DOHH2 (cell line): ENCODE data around the gene ZFPM1.

Source experiments
- H3F3A ChIP-seq: fragments of 200-600 bp; sonication (generic), shearing (Covaris generic); 2 replicates; pipeline ENCODE4 v1.6.0; 2016; ENCODE audit warnings: antibody characterized with exemption, mild to moderate bottlenecking; ENCODE audit not compliant: control insufficient read depth, insufficient read depth
- H3K27ac ChIP-seq: fragments of 200-600 bp; sonication (generic); 2 replicates; pipeline ENCODE4 v1.5.1; 2014; ENCODE audit warnings: low read depth, mild to moderate bottlenecking, low read length, moderate library complexity
- H3K27me3 ChIP-seq: fragments of 200-600 bp; sonication (generic); 2 replicates; pipeline ENCODE4 v1.6.1; 2014; ENCODE audit warnings: mild to moderate bottlenecking, low read length, mixed read lengths; ENCODE audit not compliant: control insufficient read depth
- H3K36me3 ChIP-seq: fragments of 200-600 bp; sonication (generic); 2 replicates; pipeline ENCODE4 v1.6.1; 2014; ENCODE audit warnings: mild to moderate bottlenecking, low read length, moderate library complexity, mixed read lengths; ENCODE audit not compliant: control insufficient read depth
- H3K4me1 ChIP-seq: fragments of 200-600 bp; sonication (generic); 2 replicates; pipeline ENCODE4 v1.6.1; 2014; ENCODE audit warnings: mild to moderate bottlenecking, low read length, mixed read lengths; ENCODE audit not compliant: control insufficient read depth
- H3K4me2 ChIP-seq: fragments of 200-600 bp; sonication (generic); 2 replicates; pipeline ENCODE4 v1.6.0; 2014; ENCODE audit warnings: mild to moderate bottlenecking, low read length, moderate library complexity
- H3K4me3 ChIP-seq: fragments of 200-600 bp; sonication (generic); 2 replicates; pipeline ENCODE4 v1.5.1; 2014; ENCODE audit warnings: mild to moderate bottlenecking, low read length, mixed read lengths
- H3K79me2 ChIP-seq: fragments of 200-600 bp; sonication (generic); 2 replicates; pipeline ENCODE4 v1.6.1; 2014; ENCODE audit warnings: mild to moderate bottlenecking, low read length, mixed read lengths; ENCODE audit not compliant: control insufficient read depth
- H3K9me2 ChIP-seq: fragments of 200-600 bp; sonication (generic); replicated peaks from 2 replicates; pipeline ENCODE4 v1.6.1; 2014; ENCODE audit warnings: mild to moderate bottlenecking, low read length, mixed read lengths; ENCODE audit not compliant: control insufficient read depth
- H3K9me3 ChIP-seq: fragments of 200-600 bp; sonication (generic); 2 replicates; pipeline ENCODE4 v1.6.1; 2014; ENCODE audit warnings: antibody characterized with exemption, low read length, mixed read lengths; ENCODE audit not compliant: control insufficient read depth, insufficient read depth
- H4K20me1 ChIP-seq: fragments of 200-600 bp; sonication (generic); 2 replicates; pipeline ENCODE4 v1.6.0; 2014; ENCODE audit warnings: low read depth, mild to moderate bottlenecking, antibody characterized with exemption, low read length, moderate library complexity; ENCODE audit not compliant: control insufficient read depth, insufficient read depth
- CTCF ChIP-seq: fragments of 200-600 bp; sonication (generic); IDR thresholded peaks from one replicate; pipeline ENCODE4 v1.5.1; 2014; ENCODE audit warnings: antibody characterized with exemption, mild to moderate bottlenecking, low read depth, low read length; ENCODE audit not compliant: poor library complexity, severe bottlenecking
- EZH2phosphoT487 ChIP-seq: fragments of 200-600 bp; sonication (generic); IDR thresholded peaks from 2 replicates; pipeline ENCODE4 v1.6.1; 2017; ENCODE audit warnings: borderline replicate concordance, mild to moderate bottlenecking, antibody characterized with exemption, low read length, moderate library complexity, mixed read lengths

Gene ZFPM1

GRCh38 chr16:88419790-88420189 lies 33.3 kb upstream of the ZFPM1 start:
- H3K4me3 ChIP-seq: no peak overlapping the region
- no peak overlapping the region for H3K27ac ChIP-seq
- no peaks in the 10 kb centered on the region for H3K79me2 ChIP-seq
- no peak for TF ChIP-seq EZH2phosphoT487
- no peak for TF ChIP-seq CTCF
- no peaks in the 10 kb centered on the region for H3K9me2 ChIP-seq
- no peaks in the 10 kb centered on the region for H3K9me3 ChIP-seq
- no peaks in the 10 kb centered on the region for H3K27me3 ChIP-seq
- H4K20me1 ChIP-seq: no peaks in the 10 kb centered on the region
- no peak overlapping the region for H3K4me2 ChIP-seq
- no peaks in the 10 kb centered on the region for H3K36me3 ChIP-seq
- no peaks in the 10 kb centered on the region for H3F3A ChIP-seq
- no peaks in the 10 kb centered on the region for H3K4me1 ChIP-seq

GRCh38 chr16:88420496-88420895 lies 32.6 kb upstream of the ZFPM1 start:
- Histone ChIP-seq H4K20me1 (no peaks in the 10 kb centered on the region), H3K27ac (no peak overlapping the region), H3K4me1 (no peaks in the 10 kb centered on the region), H3K36me3 (no peaks in the 10 kb centered on the region), H3K9me2 (no peaks in the 10 kb centered on the region), H3K27me3 (no peaks in the 10 kb centered on the region), H3K4me3 (no peak overlapping the region), H3F3A (no peaks in the 10 kb centered on the region), H3K79me2 (no peaks in the 10 kb centered on the region), H3K4me2 (no peak overlapping the region), H3K9me3 (no peaks in the 10 kb centered on the region)
- no peak for TF ChIP-seq EZH2phosphoT487
- no peak for TF ChIP-seq CTCF

GRCh38 chr16:88421301-88421700 lies 31.8 kb upstream of the ZFPM1 start:
- Histone ChIP-seq H3K4me1 (no peaks in the 10 kb centered on the region), H3K9me2 (no peaks in the 10 kb centered on the region), H4K20me1 (no peaks in the 10 kb centered on the region), H3F3A (no peaks in the 10 kb centered on the region), H3K27ac (no peak overlapping the region), H3K4me3 (no peak overlapping the region), H3K36me3 (no peaks in the 10 kb centered on the region), H3K79me2 (no peaks in the 10 kb centered on the region), H3K27me3 (no peaks in the 10 kb centered on the region), H3K9me3 (no peaks in the 10 kb centered on the region), H3K4me2 (no peak overlapping the region)
- TF ChIP-seq EZH2phosphoT487 (no peak), CTCF (no peak)

GRCh38 chr16:88421871-88422433 lies 31.1 kb upstream of the ZFPM1 start:
- Histone ChIP-seq H3K4me3 (no peak overlapping the region), H3K27ac (no peak overlapping the region), H3K4me2 (no peak overlapping the region), H3F3A (no peaks in the 10 kb centered on the region), H4K20me1 (no peaks in the 10 kb centered on the region), H3K9me3 (no peaks in the 10 kb centered on the region), H3K9me2 (no peaks in the 10 kb centered on the region), H3K79me2 (no peaks in the 10 kb centered on the region), H3K36me3 (no peaks in the 10 kb centered on the region), H3K27me3 (no peaks in the 10 kb centered on the region), H3K4me1 (no peaks in the 10 kb centered on the region)
- TF ChIP-seq CTCF (no peak), EZH2phosphoT487 (no peak)
